HCT116 (cell line): Measurements from ENCODE around the gene PARP14. TPM values are rescaled to one million over a fixed set of nuclear protein-coding genes. Genes with fewer than 3 reads are reported as not detected.

ENCODE experiments used
- ATAC-seq: fragments of 200-7000 bp; cut with Tn5 transposase; 2 replicates; pipeline ENCODE4 v1.9.1; 2020; ENCODE audit warnings: mild to moderate bottlenecking, moderate library complexity
- BruUV-seq: library from RNA; stranded (reverse); fragments of 400-500 nt; replicated peaks from 2 replicates; lab custom pipeline; 2021; lab: Mats Ljungman, UMichigan
- CTCF ChIA-PET: fragments of 300-600 bp; sonication (Branson Sonifier 250); formaldehyde crosslinking; loops from one replicate; lab custom pipeline; 2021; ENCODE audit warnings: antibody characterized with exemption; lab: Charles Lee
- POLR2A ChIA-PET: fragments of 300-600, 350-600 bp; sonication (Branson Sonifier 250); formaldehyde crosslinking; loops from one replicate; lab custom pipeline; 2021; ENCODE audit warnings: antibody characterized with exemption; lab: Charles Lee
- RAD21 ChIA-PET, 2 experiments: fragments of 300-600 bp; sonication (Branson Sonifier 250); formaldehyde crosslinking; loops; one replicate each; lab custom pipeline; 2023; ENCODE audit warnings: low total read pairs in 2 of 2; ENCODE audit not compliant: uncharacterized antibody in 2 of 2, unreplicated experiment in 2 of 2, low non-redundant PET in 1 of 2; lab: Charles Lee
- DNase-seq: peaks from one replicate; pipeline ENCODE4 v3.0.0-alpha.2; 2010; ENCODE audit warnings: low read depth, low spot score
- H2AFZ ChIP-seq: fragments of 200-600 bp; shearing (Covaris generic), sonication (generic); 2 replicates; pipeline ENCODE4 v1.6.1; 2017; ENCODE audit warnings: low read depth, mixed run types, mixed read lengths, antibody characterized with exemption, low read length; ENCODE audit not compliant: poor library complexity, severe bottlenecking
- H3K27ac ChIP-seq: 2 replicates; pipeline ENCODE4 v1.5.1; 2012; ENCODE audit warnings: low read depth, low read length
- H3K27me3 ChIP-seq: fragments of 200-600 bp; sonication (generic); 2 replicates; pipeline ENCODE4 v1.6.1; 2016; ENCODE audit warnings: mixed run types, low read length, mixed read lengths; ENCODE audit not compliant: insufficient read depth
- H3K36me3 ChIP-seq, 2 experiments: fragments of 200-500 bp in 1 of 2; fragments of 200-600 bp in 1 of 2; sonication (Bioruptor generic) in 1 of 2; sonication (generic) in 1 of 2; 2 replicates each; pipeline versions ENCODE4 v1.5.1 to v1.6.1; 2014 to 2016; ENCODE audit warnings: low read length in 2 of 2, inconsistent platforms in 1 of 2, mixed read lengths in 1 of 2, mixed run types in 1 of 2; ENCODE audit not compliant: insufficient read depth in 2 of 2, control insufficient read depth in 1 of 2
- H3K4me1 ChIP-seq, 2 experiments: fragments of 200-600 bp in 1 of 2; sonication (generic) in 1 of 2; 2 replicates each; pipeline versions ENCODE4 v1.5.1 to v1.6.1; 2012 to 2017; ENCODE audit warnings: low read length in 2 of 2, inconsistent platforms in 1 of 2, mild to moderate bottlenecking in 1 of 2, mixed read lengths in 1 of 2, mixed run types in 1 of 2, moderate library complexity in 1 of 2; ENCODE audit not compliant: insufficient read depth in 2 of 2, control insufficient read depth in 1 of 2
- H3K4me2 ChIP-seq: fragments of 200-600 bp; sonication (generic); 2 replicates; pipeline ENCODE4 v1.6.1; 2017; ENCODE audit warnings: mixed run types, low read length, mixed read lengths
- H3K4me3 ChIP-seq, 2 experiments: fragments of 200-600 bp in 1 of 2; sonication (generic) in 1 of 2; replicated peaks in 1 of 2; 2 replicates each; pipeline ENCODE4 v1.5.1; 2011 to 2016; ENCODE audit warnings: low read length in 2 of 2, control low read depth in 1 of 2, low read depth in 1 of 2, mild to moderate bottlenecking in 1 of 2, mixed read lengths in 1 of 2, mixed run types in 1 of 2
- H3K79me2 ChIP-seq: fragments of 200-600 bp; sonication (generic); 2 replicates; pipeline ENCODE4 v1.6.1; 2017; ENCODE audit warnings: mild to moderate bottlenecking, mixed run types, low read length, moderate library complexity, mixed read lengths; ENCODE audit not compliant: insufficient read depth
- H3K9ac ChIP-seq: fragments of 200-600 bp; sonication (generic); 2 replicates; pipeline ENCODE4 v1.6.1; 2016; ENCODE audit warnings: low read length, mixed read lengths
- H3K9me2 ChIP-seq: fragments of 200-600 bp; sonication (generic), shearing (Covaris generic); 2 replicates; pipeline ENCODE4 v1.6.1; 2017; ENCODE audit warnings: mixed run types, mild to moderate bottlenecking, moderate library complexity; ENCODE audit not compliant: insufficient read depth
- H3K9me3 ChIP-seq, 2 experiments: fragments of 200-500 bp in 1 of 2; fragments of 200-600 bp in 1 of 2; sonication (Bioruptor generic) in 1 of 2; sonication (generic) in 1 of 2; 2 replicates each; pipeline ENCODE4 v1.6.1; 2014 to 2017; ENCODE audit warnings: low read length in 2 of 2, mixed read lengths in 2 of 2, inconsistent platforms in 1 of 2, low read depth in 1 of 2, mild to moderate bottlenecking in 1 of 2, mixed run types in 1 of 2, moderate library complexity in 1 of 2; ENCODE audit not compliant: control insufficient read depth in 1 of 2, insufficient read depth in 1 of 2
- H4K20me1 ChIP-seq: fragments of 200-600 bp; sonication (generic), shearing (Covaris generic); 2 replicates; pipeline ENCODE4 v1.6.1; 2017; ENCODE audit warnings: mixed run types, mild to moderate bottlenecking, moderate library complexity; ENCODE audit not compliant: insufficient read depth
- EGR1 ChIP-seq: IDR thresholded peaks from 2 replicates; pipeline ENCODE4 v1.6.1; 2012; ENCODE audit warnings: low read depth
- EZH2 ChIP-seq: fragments of 200-600 bp; sonication (generic); IDR thresholded peaks from 2 replicates; pipeline ENCODE4 v1.6.1; 2017; ENCODE audit warnings: antibody characterized with exemption, mixed run types
- EZH2phosphoT487 ChIP-seq: fragments of 200-600 bp; IDR thresholded peaks from 2 replicates; pipeline ENCODE4 v1.6.1; 2018; ENCODE audit warnings: antibody characterized with exemption, borderline replicate concordance
- JUND ChIP-seq: IDR thresholded peaks from 2 replicates; pipeline ENCODE4 v1.6.1; 2012
- POLR2A ChIP-seq: IDR thresholded peaks from 2 replicates; pipeline ENCODE4 v1.7.0; 2011; ENCODE audit warnings: borderline replicate concordance; ENCODE audit not compliant: insufficient read depth, insufficient read length; ENCODE audit errors: extremely low read depth
- SIN3A ChIP-seq: IDR thresholded peaks from 2 replicates; pipeline ENCODE4 v1.6.1; 2012; ENCODE audit warnings: low read depth
- SRF ChIP-seq: IDR thresholded peaks from 2 replicates; pipeline ENCODE4 v1.6.1; 2012; ENCODE audit warnings: low read depth
- TCF7L2 ChIP-seq: IDR thresholded peaks from 2 replicates; pipeline ENCODE4 v1.7.0; 2011; ENCODE audit warnings: borderline replicate concordance, inconsistent platforms; ENCODE audit not compliant: insufficient read depth, insufficient read length; ENCODE audit errors: extremely low read depth
- YY1 ChIP-seq: IDR thresholded peaks from 2 replicates; pipeline ENCODE4 v1.6.1; 2011; ENCODE audit warnings: low read length, low read depth, moderate library complexity, mild to moderate bottlenecking; ENCODE audit not compliant: insufficient replicate concordance; ENCODE audit errors: extremely low read depth
- ZFX ChIP-seq: fragments of 450-650 bp; IDR thresholded peaks from 2 replicates; pipeline ENCODE4 v1.6.1; 2017
- ZNF274 ChIP-seq: fragments of 200-500 bp; sonication (Bioruptor generic); IDR thresholded peaks from 2 replicates; pipeline ENCODE4 v1.6.1; 2014; ENCODE audit warnings: mild to moderate bottlenecking, low read depth, low read length, inconsistent platforms
- intact Hi-C: fragments of 100-400 bp; cut with micrococcal nuclease; formaldehyde crosslinking; loops from 2 replicates; pipeline ENCODE4 v1.10.0; 2022
- total RNA-seq: library from RNA; stranded (reverse); gene quantifications from one replicate; pipeline ENCODE4 v1.2.1, GENCODE V29; 2021; ENCODE audit not compliant: unreplicated experiment
- TF ChIP-seq, protein P1 (sequence below): IDR thresholded peaks from 2 replicates; pipeline ENCODE4 v1.6.1; 2012; ENCODE audit warnings: low read depth
- TF ChIP-seq, protein P2 (sequence below), 3 experiments: fragments of 200-600 bp in 1 of 3; sonication (generic) in 1 of 3; IDR thresholded peaks in 2 of 3; conservative IDR thresholded peaks in 1 of 3; 2 replicates each; pipeline ENCODE4 v1.5.1; 2012 to 2017; ENCODE audit warnings: low read depth in 2 of 3, low read length in 2 of 3, antibody characterized with exemption in 1 of 3, borderline replicate concordance in 1 of 3, control low read depth in 1 of 3, mild to moderate bottlenecking in 1 of 3, mixed read lengths in 1 of 3, mixed run types in 1 of 3, moderate library complexity in 1 of 3; ENCODE audit not compliant: insufficient read depth in 1 of 3

PARP14 gene
- total RNA-seq, 1 experiment from 2014 or later, result 12.2 TPM

DNA sequence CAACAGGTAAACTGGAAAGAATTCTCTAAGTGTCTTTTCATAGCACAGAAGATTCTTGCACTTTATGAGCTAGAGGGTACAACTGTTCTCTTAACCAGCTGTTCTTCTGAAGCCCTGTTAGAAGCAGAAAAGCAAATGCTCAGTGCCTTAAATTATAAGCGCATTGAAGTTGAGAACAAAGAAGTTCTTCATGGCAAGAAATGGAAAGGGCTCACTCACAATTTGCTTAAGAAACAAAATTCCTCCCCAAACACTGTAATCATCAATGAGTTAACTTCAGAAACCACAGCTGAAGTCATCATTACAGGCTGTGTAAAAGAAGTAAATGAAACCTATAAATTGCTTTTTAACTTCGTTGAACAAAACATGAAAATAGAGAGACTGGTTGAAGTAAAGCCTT is 19.6 kb downstream of the PARP14 start:
- intact Hi-C loops, result no loop called here
- no peaks in the 10 kb centered on the region for H3K9me2 ChIP-seq
- no peaks in the 10 kb centered on the region for H3K79me2 ChIP-seq
- CTCF ChIA-PET, result no interaction called here
- no peaks in the 10 kb centered on the region for H3K9me3 ChIP-seq
- no peak overlapping the region for H3K4me2 ChIP-seq
- no peaks in the 10 kb centered on the region for H3K27me3 ChIP-seq
- no peak for TF ChIP-seq ZFX
- TF ChIP-seq SRF, result no peak
- no peak for TF ChIP-seq POLR2A
- TF ChIP-seq EGR1, result no peak
- no peak for TF ChIP-seq TCF7L2
- TF ChIP-seq, protein P1, sequence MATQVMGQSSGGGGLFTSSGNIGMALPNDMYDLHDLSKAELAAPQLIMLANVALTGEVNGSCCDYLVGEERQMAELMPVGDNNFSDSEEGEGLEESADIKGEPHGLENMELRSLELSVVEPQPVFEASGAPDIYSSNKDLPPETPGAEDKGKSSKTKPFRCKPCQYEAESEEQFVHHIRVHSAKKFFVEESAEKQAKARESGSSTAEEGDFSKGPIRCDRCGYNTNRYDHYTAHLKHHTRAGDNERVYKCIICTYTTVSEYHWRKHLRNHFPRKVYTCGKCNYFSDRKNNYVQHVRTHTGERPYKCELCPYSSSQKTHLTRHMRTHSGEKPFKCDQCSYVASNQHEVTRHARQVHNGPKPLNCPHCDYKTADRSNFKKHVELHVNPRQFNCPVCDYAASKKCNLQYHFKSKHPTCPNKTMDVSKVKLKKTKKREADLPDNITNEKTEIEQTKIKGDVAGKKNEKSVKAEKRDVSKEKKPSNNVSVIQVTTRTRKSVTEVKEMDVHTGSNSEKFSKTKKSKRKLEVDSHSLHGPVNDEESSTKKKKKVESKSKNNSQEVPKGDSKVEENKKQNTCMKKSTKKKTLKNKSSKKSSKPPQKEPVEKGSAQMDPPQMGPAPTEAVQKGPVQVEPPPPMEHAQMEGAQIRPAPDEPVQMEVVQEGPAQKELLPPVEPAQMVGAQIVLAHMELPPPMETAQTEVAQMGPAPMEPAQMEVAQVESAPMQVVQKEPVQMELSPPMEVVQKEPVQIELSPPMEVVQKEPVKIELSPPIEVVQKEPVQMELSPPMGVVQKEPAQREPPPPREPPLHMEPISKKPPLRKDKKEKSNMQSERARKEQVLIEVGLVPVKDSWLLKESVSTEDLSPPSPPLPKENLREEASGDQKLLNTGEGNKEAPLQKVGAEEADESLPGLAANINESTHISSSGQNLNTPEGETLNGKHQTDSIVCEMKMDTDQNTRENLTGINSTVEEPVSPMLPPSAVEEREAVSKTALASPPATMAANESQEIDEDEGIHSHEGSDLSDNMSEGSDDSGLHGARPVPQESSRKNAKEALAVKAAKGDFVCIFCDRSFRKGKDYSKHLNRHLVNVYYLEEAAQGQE, result no peak
- no peak for TF ChIP-seq JUND
- no peak for TF ChIP-seq ZNF274
- no peak for TF ChIP-seq EZH2
- TF ChIP-seq YY1, result no peak
- TF ChIP-seq EZH2phosphoT487, result no peak
- TF ChIP-seq SIN3A, result no peak
- TF ChIP-seq, protein P2, sequence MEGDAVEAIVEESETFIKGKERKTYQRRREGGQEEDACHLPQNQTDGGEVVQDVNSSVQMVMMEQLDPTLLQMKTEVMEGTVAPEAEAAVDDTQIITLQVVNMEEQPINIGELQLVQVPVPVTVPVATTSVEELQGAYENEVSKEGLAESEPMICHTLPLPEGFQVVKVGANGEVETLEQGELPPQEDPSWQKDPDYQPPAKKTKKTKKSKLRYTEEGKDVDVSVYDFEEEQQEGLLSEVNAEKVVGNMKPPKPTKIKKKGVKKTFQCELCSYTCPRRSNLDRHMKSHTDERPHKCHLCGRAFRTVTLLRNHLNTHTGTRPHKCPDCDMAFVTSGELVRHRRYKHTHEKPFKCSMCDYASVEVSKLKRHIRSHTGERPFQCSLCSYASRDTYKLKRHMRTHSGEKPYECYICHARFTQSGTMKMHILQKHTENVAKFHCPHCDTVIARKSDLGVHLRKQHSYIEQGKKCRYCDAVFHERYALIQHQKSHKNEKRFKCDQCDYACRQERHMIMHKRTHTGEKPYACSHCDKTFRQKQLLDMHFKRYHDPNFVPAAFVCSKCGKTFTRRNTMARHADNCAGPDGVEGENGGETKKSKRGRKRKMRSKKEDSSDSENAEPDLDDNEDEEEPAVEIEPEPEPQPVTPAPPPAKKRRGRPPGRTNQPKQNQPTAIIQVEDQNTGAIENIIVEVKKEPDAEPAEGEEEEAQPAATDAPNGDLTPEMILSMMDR (IDR thresholded peaks at IDR 0.05 in 2 of 3, conservative IDR thresholded peaks at IDR 0.05 in 1 of 3; ENCODE audit: borderline replicate concordance in 1 of 3, insufficient read depth in 1 of 3, low read depth in 2 of 3, low read length in 2 of 3), result no peak
- no peaks in the 10 kb centered on the region for H4K20me1 ChIP-seq
- RAD21 ChIA-PET, result no interaction called here
- H3K9ac ChIP-seq, result no peak overlapping the region
- H3K4me3 ChIP-seq, result no peak overlapping the region
- H3K36me3 ChIP-seq, result no peaks in the 10 kb centered on the region
- H3K4me1 ChIP-seq, result no peaks in the 10 kb centered on the region
- POLR2A ChIA-PET, result no interaction called here
- no peak overlapping the region for H3K27ac ChIP-seq
- DNase-seq (no peak), ATAC-seq (no peak)
- no TSS peak for BruUV-seq
- H2AFZ ChIP-seq, result no peak overlapping the region
